Psoas muscle (tissue), 8 donors: Measurements from ENCODE around the gene KCNJ11. TPM values are rescaled to one million over a fixed set of nuclear protein-coding genes. Genes with fewer than 3 reads are reported as not detected.

Source experiments
- ATAC-seq, 4 donors: fragments of 200-7000 bp; cut with Tn5 transposase; one replicate each; pipeline ENCODE4 v1.9.1; 2020; ENCODE audit warnings: moderate library complexity in 3 of 4, mild to moderate bottlenecking in 2 of 4
- DNase-seq, 2 donors: peaks; one replicate each; pipeline ENCODE4 v3.0.0-alpha.2; 2020
- H3K27ac ChIP-seq: fragments of 200-600 bp; one replicate; pipeline ENCODE4 v1.8.0; 2022
- H3K27me3 ChIP-seq, 3 donors: fragments of 200-600 bp in 1 of 3; one replicate each; pipeline versions ENCODE4 v1.6.1 to v1.8.0; 2013 to 2022; ENCODE audit warnings: low read length in 2 of 3, mild to moderate bottlenecking in 2 of 3, moderate library complexity in 1 of 3; ENCODE audit not compliant: insufficient read depth in 3 of 3
- H3K36me3 ChIP-seq, 2 donors: fragments of 200-600 bp in 1 of 2; one replicate each; pipeline versions ENCODE4 v1.6.1 to v1.8.0; 2013 to 2022; ENCODE audit warnings: low read depth in 1 of 2, mild to moderate bottlenecking in 1 of 2, moderate library complexity in 1 of 2; ENCODE audit not compliant: insufficient read depth in 1 of 2
- H3K4me1 ChIP-seq: fragments of 200-600 bp; one replicate; pipeline ENCODE4 v1.8.0; 2022
- H3K4me3 ChIP-seq: fragments of 200-600 bp; one replicate; pipeline ENCODE4 v1.8.0; 2022; ENCODE audit warnings: mild to moderate bottlenecking
- H3K9me3 ChIP-seq: fragments of 200-600 bp; one replicate; pipeline ENCODE4 v1.8.0; 2022
- WGBS, 3 donors: extraction: QIAGEN DNeasy Blood & Tissue Kit; methylation state at CpG; one replicate each; pipeline versions ENCODE4 v1.1.6 to v1.1.7; 2013; 5-methylcytosine and 5-hydroxymethylcytosine counted together
- intact Hi-C, 2 donors: fragments of 100-400 bp; cut with DNase I; formaldehyde crosslinking; loops; one replicate each; pipeline versions ENCODE4 v1.11.0 to v1.14.2; 2022
- polyA plus RNA-seq, 3 donors: library from polyadenylated mRNA; stranded (reverse); fragments of 200-250 nt; gene quantifications; one replicate each; pipeline ENCODE4 v1.2.3, GENCODE V29; 2013
- total RNA-seq, 4 donors: library from RNA; stranded (reverse); fragmentation: NEBNext Ultra II Directional in 2 of 4; extraction: Animal tissue kit (Norgen Biotek cat#: 25700) in 2 of 4; gene quantifications; one replicate each; pipeline versions ENCODE4 v1.2.1 to v1.2.4, GENCODE V29; 2021 to 2023
- TF ChIP-seq, protein P1 (sequence below): fragments of 200-600 bp; IDR thresholded peaks from one replicate; pipeline ENCODE4 v1.8.0; 2022; ENCODE audit warnings: antibody characterized with exemption
- donor health status: healthy with polysubstance abuse.
- donor health status: DM: no; HTN: no; CAD: no; lungs with moderate emphysema.
- donor health status: Bipolar disorder and iron deficiency.
- donor health status: healthy.
- donor health status: DM: yes; HTN: yes; CAD: no.
- donor health status: DM: no; HTN: no; CAD: no.
- donor health status: DM: no; HTN: no; CAD: no.
- donor health status: DM: yes; HTN: yes; CAD: no.

KCNJ11 gene
- total and polyA plus RNA-seq, 7 donors, result 66.5 to 173 (median 88.4) TPM

DNA sequence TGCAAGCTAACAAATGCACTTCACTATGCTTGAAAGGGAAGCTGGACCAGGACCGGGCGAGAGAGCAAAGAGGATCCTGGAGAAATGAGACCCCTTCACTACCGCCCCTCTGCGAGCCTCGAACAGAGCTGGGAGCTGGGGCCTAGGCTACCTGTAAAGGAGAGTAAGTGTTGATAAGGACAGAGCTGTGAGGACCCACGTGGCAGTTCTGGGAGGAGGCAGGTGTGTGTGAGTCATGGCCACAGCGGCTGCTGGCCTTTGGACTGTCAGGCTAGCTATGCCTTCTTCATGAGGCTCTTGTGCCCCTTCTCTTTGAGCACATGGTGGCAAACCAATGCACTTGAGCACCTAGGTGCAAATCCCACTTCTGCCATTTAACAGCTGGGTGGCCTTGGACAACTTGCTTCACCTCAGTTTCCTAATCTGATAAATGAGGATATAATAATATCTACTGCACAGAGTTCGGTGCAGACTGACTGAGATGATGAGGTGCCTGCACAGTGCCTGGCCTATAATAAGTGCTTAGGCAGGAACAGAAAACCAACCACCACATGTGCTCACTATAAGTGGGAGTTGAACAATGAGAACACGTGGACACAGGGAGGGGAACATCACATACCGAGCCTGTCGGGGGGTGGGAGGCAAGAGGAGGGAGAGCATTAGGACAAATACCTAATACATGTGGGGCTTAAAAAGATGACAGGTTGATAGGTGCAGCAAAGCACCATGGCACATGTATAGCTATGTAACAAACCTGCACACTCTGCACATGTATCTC, 35.3 kb upstream of the KCNJ11 start:
- DNase-seq (no peak), ATAC-seq (no peak)
- H3K4me1 ChIP-seq, result peaks cover 14% of the 10 kb centered on the region
- H3K27me3 ChIP-seq, result no peaks in the 10 kb centered on the region
- WGBS, 3 donors, result 88 to 89% (median 88%) methylated on average over 11 of the region's 11 CpGs
- TF ChIP-seq, protein P1, sequence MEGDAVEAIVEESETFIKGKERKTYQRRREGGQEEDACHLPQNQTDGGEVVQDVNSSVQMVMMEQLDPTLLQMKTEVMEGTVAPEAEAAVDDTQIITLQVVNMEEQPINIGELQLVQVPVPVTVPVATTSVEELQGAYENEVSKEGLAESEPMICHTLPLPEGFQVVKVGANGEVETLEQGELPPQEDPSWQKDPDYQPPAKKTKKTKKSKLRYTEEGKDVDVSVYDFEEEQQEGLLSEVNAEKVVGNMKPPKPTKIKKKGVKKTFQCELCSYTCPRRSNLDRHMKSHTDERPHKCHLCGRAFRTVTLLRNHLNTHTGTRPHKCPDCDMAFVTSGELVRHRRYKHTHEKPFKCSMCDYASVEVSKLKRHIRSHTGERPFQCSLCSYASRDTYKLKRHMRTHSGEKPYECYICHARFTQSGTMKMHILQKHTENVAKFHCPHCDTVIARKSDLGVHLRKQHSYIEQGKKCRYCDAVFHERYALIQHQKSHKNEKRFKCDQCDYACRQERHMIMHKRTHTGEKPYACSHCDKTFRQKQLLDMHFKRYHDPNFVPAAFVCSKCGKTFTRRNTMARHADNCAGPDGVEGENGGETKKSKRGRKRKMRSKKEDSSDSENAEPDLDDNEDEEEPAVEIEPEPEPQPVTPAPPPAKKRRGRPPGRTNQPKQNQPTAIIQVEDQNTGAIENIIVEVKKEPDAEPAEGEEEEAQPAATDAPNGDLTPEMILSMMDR, result no peak
- no peak overlapping the region for H3K4me3 ChIP-seq
- H3K27ac ChIP-seq, result no peak overlapping the region
- no peaks in the 10 kb centered on the region for H3K36me3 ChIP-seq
- intact Hi-C loops, result no loop called here
- no peaks in the 10 kb centered on the region for H3K9me3 ChIP-seq

DNA sequence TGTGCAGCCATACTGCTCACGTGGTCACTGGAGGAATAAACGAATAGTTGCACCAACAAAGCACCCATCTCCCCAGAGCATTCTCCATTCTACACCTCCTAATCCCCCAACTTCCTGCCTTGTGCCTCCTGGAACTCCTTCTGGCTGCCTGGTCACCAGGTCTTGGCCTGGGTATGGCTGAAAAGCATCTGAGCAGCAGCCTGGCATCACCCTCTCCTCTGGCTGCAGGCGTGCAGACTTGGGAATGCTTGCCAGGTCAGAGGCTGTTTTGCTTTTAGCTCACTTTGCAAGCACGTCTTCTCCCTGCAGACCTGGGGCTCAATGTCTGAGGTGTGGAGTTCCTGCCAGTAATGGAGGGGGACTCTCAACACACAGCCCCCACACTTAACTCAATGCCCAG, 33.3 kb upstream of the KCNJ11 start:
- 14 to 27% (median 19%) methylated on average over 4 of the region's 4 CpGs for whole genome bisulfite sequencing, 3 donors
- Histone ChIP-seq H3K9me3 (no peaks in the 10 kb centered on the region), H3K4me1 (peaks cover 23% of the 10 kb centered on the region), H3K27ac (peak overlapping the region; percentile 44), H3K36me3 (no peaks in the 10 kb centered on the region), H3K4me3 (no peak overlapping the region), H3K27me3 (no peaks in the 10 kb centered on the region)
- TF ChIP-seq, protein P1, result no peak
- peak in 3 of 4 donors; percentile 79 to 88 (median 83) for ATAC-seq
- intact Hi-C loops, result no loop called here
- DNase-seq, result peak in 1 of 2 donors; percentile 67

DNA sequence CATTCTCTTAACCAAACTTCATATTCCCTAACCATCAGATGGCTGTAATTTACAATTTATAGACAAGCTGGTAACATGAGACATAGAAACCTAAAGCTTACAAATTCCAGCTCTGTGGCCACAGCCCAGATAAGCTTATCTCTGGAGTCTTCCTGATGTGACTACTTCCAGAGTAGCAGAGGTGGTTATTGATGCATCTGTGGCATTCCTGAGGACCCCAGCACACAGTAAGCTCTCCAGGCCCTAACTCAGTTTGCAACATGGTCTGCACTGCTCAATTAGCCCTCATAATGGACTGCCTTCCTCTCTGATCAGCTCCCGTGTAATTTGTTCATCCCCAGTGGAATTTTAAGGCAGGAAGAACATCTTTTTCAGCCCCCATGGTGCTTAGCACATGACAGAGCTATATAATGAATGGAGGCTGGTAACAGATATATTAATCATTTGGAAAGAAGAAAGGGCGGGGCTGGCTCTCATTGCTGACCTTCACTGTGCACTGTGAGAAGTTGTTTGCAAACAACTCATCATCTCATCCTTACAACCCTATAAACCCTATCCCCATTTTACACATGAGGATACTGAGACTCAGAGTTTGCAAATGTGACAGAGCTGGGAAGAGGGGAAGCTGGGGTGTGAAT, 30.1 kb upstream of the KCNJ11 start:
- TF ChIP-seq, protein P1, result no peak
- H3K4me3 ChIP-seq, result no peak overlapping the region
- no peaks in the 10 kb centered on the region for H3K9me3 ChIP-seq
- WGBS, 3 donors, result 76 to 80% (median 79%) methylated on average over 2 of the region's 2 CpGs
- H3K36me3 ChIP-seq, result no peaks in the 10 kb centered on the region
- no peak for DNase-seq
- peaks cover 39% of the 10 kb centered on the region for H3K4me1 ChIP-seq
- no peak overlapping the region for H3K27ac ChIP-seq
- no peaks in the 10 kb centered on the region for H3K27me3 ChIP-seq
- intact Hi-C loops, result loop anchor here in 1 of 2 donors (5.0 kb wide), 1 partner anchor 49 kb away; no protein-coding TSS in a partner anchor
- ATAC-seq, result no peak

DNA sequence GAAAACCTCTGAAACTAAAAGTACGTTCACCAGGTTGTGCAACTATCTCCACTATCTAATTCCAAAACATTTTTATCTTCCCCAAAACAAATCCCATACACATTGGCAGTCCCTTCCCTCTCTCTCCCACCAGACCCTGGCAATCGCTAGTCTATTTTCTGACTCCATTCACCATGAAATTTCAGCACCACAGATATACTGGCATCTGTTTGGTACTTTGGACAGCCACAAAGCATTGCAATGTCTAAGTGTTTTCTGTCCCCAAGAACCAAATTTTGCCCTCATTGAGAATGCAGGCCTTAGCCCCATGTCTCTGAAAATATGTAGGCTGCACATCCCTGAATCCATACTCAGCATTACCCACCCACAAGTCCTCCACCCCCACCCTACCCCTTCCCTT, 28.0 kb upstream of the KCNJ11 start:
- DNase-seq (no peak), ATAC-seq (peak in 1 of 4 donors; percentile 23)
- no peak overlapping the region for H3K4me3 ChIP-seq
- H3K27ac ChIP-seq, result peak overlapping the region; percentile 89
- TF ChIP-seq, protein P1, result no peak
- peaks cover 32% of the 10 kb centered on the region for H3K4me1 ChIP-seq
- H3K27me3 ChIP-seq, result no peaks in the 10 kb centered on the region
- H3K9me3 ChIP-seq, result no peaks in the 10 kb centered on the region
- 53 to 77% (median 53%) methylated on average over 2 of the region's 2 CpGs for WGBS, 3 donors
- intact Hi-C loops, result loop anchor here in 1 of 2 donors (5.0 kb wide), 1 partner anchor 51 kb away; no protein-coding TSS in a partner anchor
- H3K36me3 ChIP-seq, result no peaks in the 10 kb centered on the region
